22Rv1 (cell line): Measurements from ENCODE around the gene RPL27.

ENCODE experiments used
- CTCF ChIP-seq: fragments of 450-650 bp; IDR thresholded peaks from 2 replicates; pipeline ENCODE4 v1.5.1; 2017; ENCODE audit warnings: mild to moderate bottlenecking
- ZFX ChIP-seq: fragments of 450-650 bp; IDR thresholded peaks from 2 replicates; pipeline ENCODE4 v1.6.1; 2017; ENCODE audit warnings: antibody characterized with exemption, borderline replicate concordance

GRCh38 chr17:42997390-42997983 is 732 bp upstream of the RPL27 start:
- TF ChIP-seq CTCF (no peak), ZFX (no peak)
